GM18520 (cell line): ENCODE measurements around the gene GLYATL3.
"Not testable (repeated sequence)": the region's sequence is repeated elsewhere in the genome, so short reads cannot be mapped to it uniquely, and the experiment has no call there.

Source experiments
- ATAC-seq: cut with Tn5 transposase; IDR thresholded peaks from one replicate; pipeline ENCODE4 v1.9.1; 2021; ENCODE audit not compliant: unreplicated experiment

Gene GLYATL3

DNA sequence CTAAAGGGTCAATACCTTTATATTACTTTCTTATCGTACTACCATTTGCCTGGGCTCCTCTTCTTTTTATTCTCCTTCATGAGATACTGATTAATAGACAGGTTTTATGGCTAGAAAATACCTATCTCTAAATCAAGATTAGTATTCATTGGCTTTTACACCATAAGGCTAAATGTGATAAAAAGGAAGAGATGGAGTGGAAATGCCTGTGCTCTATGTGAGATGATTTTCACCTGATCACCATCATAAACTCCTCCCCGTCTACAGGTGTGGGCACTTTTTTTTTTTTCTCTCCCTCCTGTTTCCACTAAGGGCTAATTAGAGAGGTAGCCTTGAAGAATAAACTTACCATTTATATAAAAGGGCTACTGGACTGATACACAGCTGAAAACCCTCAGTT, at the start of gene GLYATL3:
TSS of gene GLYATL3 (plus strand) at position 301 of the 400 bp plus-strand sequence. CDS start 12,068 bp downstream, outside the sequence.
- ATAC-seq = no peak

DNA sequence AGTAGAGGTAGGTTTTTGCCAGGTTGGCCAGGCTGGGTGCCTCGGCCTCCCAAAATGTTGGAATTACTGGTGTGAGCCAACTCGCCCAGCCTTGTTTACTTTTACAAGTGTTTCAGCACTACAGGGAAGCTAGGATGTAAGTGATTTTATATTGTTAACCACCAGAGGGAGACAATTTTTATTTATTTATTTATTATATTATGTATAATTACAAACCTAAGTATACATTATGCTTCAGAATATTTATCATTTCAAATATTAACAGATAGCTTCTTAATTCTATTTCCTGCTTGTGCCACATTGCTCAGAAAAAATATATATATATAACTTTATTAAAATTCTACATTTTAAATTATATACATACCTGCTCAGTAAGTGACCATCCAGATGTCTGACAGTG, 46.5 kb upstream of the GLYATL3 start:
- ATAC-seq = no peak

GRCh38 chr6:49454787-49455709, 44.7 kb upstream of the GLYATL3 start:
- ATAC-seq = peak; percentile 42

DNA sequence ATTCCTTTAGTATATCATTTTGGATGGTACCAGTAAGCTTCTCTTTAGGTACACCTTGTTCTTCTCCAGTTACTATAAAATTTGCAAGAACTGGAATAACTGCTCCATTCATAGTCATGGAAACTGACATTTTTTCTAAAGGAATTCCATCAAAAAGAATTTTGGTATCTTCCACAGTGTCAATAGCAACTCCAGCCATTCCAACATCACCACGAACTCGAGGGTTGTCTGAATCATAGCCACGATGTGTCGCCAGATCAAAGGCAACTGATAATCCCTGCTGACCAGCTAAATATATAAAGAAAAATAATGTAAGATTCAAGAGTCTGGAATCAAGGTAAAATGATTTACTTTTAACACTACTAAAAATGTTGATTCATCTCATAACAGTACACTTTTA, 42.0 kb upstream of the GLYATL3 start:
- ATAC-seq = no peak

DNA sequence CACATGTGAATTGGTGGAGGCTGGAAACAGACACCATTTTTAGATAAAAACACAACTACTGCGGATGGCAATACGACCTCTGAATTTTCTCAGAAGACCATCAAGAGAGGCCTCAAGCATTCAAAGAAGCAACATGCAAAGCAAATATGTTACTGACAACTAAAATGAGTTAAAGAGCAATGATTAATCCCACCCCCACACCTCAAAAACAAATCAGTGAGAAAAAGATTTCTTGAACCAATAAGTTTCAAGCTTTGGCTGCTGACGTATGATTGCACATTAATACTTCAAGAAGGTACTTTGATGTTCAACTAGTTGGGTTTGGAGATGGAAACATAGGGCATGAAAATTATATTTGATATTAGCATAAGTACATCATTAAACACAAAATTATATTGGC, 37.7 kb upstream of the GLYATL3 start:
- ATAC-seq = no peak

DNA sequence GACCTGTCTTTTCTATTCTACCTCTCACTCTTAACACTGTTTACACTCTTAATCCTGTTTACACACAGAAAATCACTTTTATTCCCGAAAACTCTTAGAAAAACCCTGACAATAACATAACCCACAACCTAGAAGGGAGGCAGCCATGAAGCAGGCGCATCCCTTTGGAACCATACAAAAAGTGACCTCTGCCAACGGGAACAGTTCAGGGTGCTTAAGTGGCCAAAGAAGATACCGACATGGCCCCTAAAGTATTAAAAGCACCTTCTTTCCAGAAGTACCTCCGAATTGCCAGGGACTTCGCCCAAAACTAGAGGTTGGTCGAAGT, 37.2 kb upstream of the GLYATL3 start:
- ATAC-seq = no peak

DNA sequence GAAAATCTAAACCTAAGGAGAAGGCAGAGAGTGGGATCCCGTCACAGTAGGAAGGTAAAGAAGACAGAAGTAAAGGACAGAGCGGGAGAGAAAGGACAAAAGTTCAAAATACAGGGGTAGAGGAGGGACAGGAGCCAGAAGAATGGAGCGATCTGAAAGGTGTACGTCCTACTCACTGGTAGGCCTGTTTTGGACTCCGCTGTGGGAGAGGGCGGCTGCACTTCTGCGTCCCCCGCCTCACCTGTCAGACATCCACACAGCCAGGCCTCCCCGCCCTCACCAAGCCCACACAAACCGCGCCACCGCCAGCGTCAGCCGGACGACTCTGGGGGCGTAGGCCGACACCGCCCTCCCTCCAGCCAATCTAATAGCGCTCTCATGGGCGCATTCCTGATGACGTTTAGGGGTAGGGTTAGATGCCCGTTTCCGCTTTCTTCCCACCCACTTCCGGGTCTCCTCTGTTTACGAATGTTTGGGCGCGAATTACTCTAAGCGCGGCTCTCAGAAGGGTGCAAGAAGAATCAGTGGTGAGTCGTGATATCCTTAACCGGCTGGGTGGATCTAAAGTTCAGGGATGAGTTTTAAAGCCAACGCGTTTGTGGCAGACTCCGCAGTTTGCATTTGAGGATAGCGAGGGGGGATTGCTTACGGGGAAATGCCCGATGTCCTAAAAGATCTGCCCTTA, 36.7 kb upstream of the GLYATL3 start, which contains the start of the genes CENPQ and MMUT:
TSS of gene CENPQ (plus strand) at position 444 of the 685 bp plus-strand sequence. CDS start 6,807 bp downstream, outside the sequence.
TSS of gene MMUT (minus strand) at position 327 of the 685 bp plus-strand sequence. CDS start 3,787 bp downstream, outside the sequence.
- peak; percentile 96 for ATAC-seq

DNA sequence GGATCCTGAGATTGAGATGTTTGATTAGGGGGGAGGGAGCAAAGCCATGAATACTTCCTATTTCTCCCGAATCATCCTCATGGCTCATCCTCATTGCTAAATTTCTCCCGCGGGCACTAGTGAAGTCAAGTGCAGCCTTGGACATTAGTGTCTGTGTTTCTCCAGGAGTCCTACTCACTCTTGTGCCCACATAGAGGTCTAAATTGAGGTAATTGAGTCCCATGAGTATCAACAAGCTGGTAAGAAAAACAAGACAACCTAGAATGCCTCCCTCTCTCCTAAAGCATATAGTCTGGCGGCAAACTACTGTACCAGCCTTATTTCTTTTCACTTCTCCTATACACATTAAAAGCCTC, 36.1 kb upstream of the GLYATL3 start:
- no peak for ATAC-seq

- ATAC-seq = no peak
These were observed 35.0 kb upstream of the GLYATL3 start for GRCh38 chr6:49464691-49465090.

- no peak for ATAC-seq
These were observed 31.7 kb upstream of the GLYATL3 start for GRCh38 chr6:49468042-49468441.

GRCh38 chr6:49476564-49476963, 23.2 kb upstream of the GLYATL3 start:
- ATAC-seq = not testable (repeated sequence)

DNA sequence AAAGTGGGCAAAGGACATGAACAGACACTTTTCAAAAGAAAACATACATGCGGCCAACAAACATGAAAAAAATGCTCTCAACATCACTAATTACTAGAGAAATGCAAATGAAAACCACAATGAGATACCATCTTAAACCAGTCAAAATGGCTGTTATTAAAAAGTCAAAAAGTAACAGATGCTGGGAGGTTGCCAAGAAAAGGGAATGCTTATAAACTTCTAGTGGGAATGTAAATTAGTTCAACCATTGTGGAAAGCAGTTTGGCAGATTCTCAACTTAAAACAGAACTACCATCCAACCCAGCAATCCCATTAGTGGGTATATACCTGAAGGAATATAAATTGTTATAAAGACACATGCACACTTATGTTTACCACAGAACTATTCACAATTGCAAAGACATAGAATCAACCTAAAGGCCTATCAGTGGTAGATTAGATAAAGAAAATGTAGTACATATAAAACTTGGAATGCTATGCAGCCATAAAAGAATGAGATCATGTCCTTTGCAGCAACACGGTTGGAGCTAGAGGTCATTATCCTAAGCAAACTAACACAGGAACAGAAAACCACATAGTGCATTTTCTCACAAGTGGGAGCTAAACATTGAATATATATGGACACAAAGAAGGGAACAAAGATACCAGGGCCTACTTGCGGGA, 20.3 kb upstream of the GLYATL3 start:
- ATAC-seq = no peak

DNA sequence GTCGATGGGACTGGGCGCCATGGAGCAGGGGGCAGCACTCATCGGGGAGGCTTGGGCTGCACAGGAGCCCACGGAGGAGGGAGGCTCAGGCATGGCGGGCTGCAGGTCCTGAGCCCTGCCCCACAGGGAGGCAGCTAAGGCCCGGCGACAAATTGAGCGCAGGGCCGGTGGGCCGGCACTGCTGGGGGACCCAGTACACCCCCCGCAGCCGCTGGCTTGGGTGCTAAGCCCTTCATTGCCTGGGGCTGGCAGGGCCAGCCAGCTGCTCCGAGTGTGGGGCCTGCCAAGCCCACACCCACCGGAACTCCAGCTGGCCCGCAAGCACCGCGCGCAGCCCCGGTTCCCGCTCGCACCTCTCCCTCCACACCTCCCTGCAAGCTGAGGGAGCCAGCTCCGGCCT, 17.9 kb upstream of the GLYATL3 start:
- ATAC-seq = not testable (repeated sequence)

- not testable (repeated sequence) for ATAC-seq
These were observed 16.3 kb upstream of the GLYATL3 start for GRCh38 chr6:49483380-49483779.

GRCh38 chr6:49490633-49491032, 9.1 kb upstream of the GLYATL3 start:
- no peak for ATAC-seq

GRCh38 chr6:49497304-49497703, 2.4 kb upstream of the GLYATL3 start:
- no peak for ATAC-seq

GRCh38 chr6:49499126-49499525, 597 bp upstream of the GLYATL3 start:
- ATAC-seq = no peak

GRCh38 chr6:49504666-49505065, 4.9 kb downstream of the GLYATL3 start:
- no peak for ATAC-seq

GRCh38 chr6:49506569-49507111, 6.9 kb downstream of the GLYATL3 start:
- ATAC-seq = no peak

GRCh38 chr6:49509342-49509741, 9.6 kb downstream of the GLYATL3 start:
- ATAC-seq = no peak
